Measurements from ENCODE around the gene PODN.

Gene PODN

GRCh38 chr1:53037159-53037558 lies 24.9 kb upstream of the PODN start:
- no peaks in the 10 kb centered on the region for H3K36me3 ChIP-seq (ENCODE audit: insufficient read depth)
- H3K4me1 ChIP-seq (ENCODE audit: low read depth, poor library complexity, severe bottlenecking) = peaks cover 11% of the 10 kb centered on the region
- no peaks in the 10 kb centered on the region for H4K20me1 ChIP-seq (ENCODE audit: insufficient read depth)
- H2AFZ ChIP-seq (ENCODE audit: low read depth) = no peak overlapping the region
- H3K27me3 ChIP-seq (ENCODE audit: insufficient read depth, low read depth) = no peaks in the 10 kb centered on the region
- no peak overlapping the region for H3K9ac ChIP-seq
- no peak overlapping the region for H3K27ac ChIP-seq
- H3K79me2 ChIP-seq (ENCODE audit: insufficient read depth, low read depth) = no peaks in the 10 kb centered on the region
- H3K4me2 ChIP-seq = no peak overlapping the region
- no peak overlapping the region for H3K4me3 ChIP-seq (IDR thresholded peaks at IDR 0.05; ENCODE audit: insufficient read depth, low read depth, low read length)
- no peak for TF ChIP-seq CTCF (conservative IDR thresholded peaks at IDR 0.05; ENCODE audit: low read depth, low read length)

GRCh38 chr1:53038566-53038965 lies 23.4 kb upstream of the PODN start:
- no peak overlapping the region for H3K4me2 ChIP-seq
- H3K36me3 ChIP-seq (ENCODE audit: insufficient read depth) = no peaks in the 10 kb centered on the region
- H4K20me1 ChIP-seq (ENCODE audit: insufficient read depth) = no peaks in the 10 kb centered on the region
- no peak overlapping the region for H3K9ac ChIP-seq
- no peaks in the 10 kb centered on the region for H3K27me3 ChIP-seq (ENCODE audit: insufficient read depth, low read depth)
- H2AFZ ChIP-seq (ENCODE audit: low read depth) = no peak overlapping the region
- TF ChIP-seq CTCF (conservative IDR thresholded peaks at IDR 0.05; ENCODE audit: low read depth, low read length) = no peak
- no peak overlapping the region for H3K4me3 ChIP-seq (IDR thresholded peaks at IDR 0.05; ENCODE audit: insufficient read depth, low read depth, low read length)
- no peaks in the 10 kb centered on the region for H3K79me2 ChIP-seq (ENCODE audit: insufficient read depth, low read depth)
- no peak overlapping the region for H3K27ac ChIP-seq
- H3K4me1 ChIP-seq (ENCODE audit: low read depth, poor library complexity, severe bottlenecking) = peaks cover 11% of the 10 kb centered on the region

DNA sequence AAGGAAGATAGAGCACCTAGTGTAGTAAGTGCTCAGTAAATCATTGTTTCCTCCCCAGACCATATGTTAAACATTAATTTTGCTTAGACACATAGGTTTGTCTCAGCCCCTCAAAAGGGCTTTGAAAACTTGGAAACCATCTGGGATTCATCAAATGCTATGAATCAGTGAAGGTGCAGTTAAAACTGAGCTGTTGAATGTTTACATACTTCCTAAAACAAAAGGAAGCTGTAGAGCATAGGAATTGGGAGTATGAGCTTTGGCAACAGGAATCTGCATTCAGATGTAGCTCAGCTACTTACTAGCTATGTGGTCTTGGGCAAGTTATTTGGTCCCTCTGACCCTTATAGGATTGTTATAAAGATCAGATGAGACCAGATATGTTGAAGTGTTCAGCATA lies 18.7 kb upstream of the PODN start:
- Histone ChIP-seq H3K27ac (no peak overlapping the region), H3K4me2 (no peak overlapping the region), H3K27me3 (ENCODE audit: insufficient read depth, low read depth) (no peaks in the 10 kb centered on the region), H3K4me1 (ENCODE audit: low read depth, poor library complexity, severe bottlenecking) (no peaks in the 10 kb centered on the region), H4K20me1 (ENCODE audit: insufficient read depth) (no peaks in the 10 kb centered on the region), H3K36me3 (ENCODE audit: insufficient read depth) (no peaks in the 10 kb centered on the region), H3K9ac (no peak overlapping the region), H2AFZ (ENCODE audit: low read depth) (no peak overlapping the region), H3K79me2 (ENCODE audit: insufficient read depth, low read depth) (no peaks in the 10 kb centered on the region), H3K4me3 (IDR thresholded peaks at IDR 0.05; ENCODE audit: insufficient read depth, low read depth, low read length) (no peak overlapping the region)
- TF ChIP-seq CTCF (conservative IDR thresholded peaks at IDR 0.05; ENCODE audit: low read depth, low read length) = no peak

DNA sequence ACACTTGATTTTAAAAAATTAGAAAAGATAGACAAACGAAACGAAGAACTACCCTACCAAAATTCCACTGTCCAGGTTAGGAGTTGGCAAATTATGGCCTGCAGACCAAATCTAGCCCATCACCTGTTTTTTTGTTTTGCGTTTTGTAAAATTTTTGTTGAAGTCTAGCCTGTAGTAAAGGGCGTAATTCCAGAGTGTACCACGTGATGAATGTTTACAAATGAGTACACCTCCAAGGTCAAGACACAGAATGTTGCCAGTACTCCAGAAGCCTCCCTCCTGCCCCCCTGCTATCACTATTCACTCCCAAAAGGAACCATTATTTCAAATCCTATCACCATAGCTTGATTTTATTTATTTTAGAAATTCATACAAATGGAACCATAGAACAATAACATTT lies 17.1 kb upstream of the PODN start:
- Histone ChIP-seq H3K4me1 (ENCODE audit: low read depth, poor library complexity, severe bottlenecking) (no peaks in the 10 kb centered on the region), H3K36me3 (ENCODE audit: insufficient read depth) (no peaks in the 10 kb centered on the region)

More for the DNA sequence above, 17.1 kb upstream of the PODN start:
- Histone ChIP-seq H3K79me2 (ENCODE audit: insufficient read depth, low read depth) (no peaks in the 10 kb centered on the region), H2AFZ (ENCODE audit: low read depth) (no peak overlapping the region), H3K9ac (no peak overlapping the region), H3K4me2 (no peak overlapping the region), H3K4me3 (IDR thresholded peaks at IDR 0.05; ENCODE audit: insufficient read depth, low read depth, low read length) (no peak overlapping the region), H4K20me1 (ENCODE audit: insufficient read depth) (no peaks in the 10 kb centered on the region), H3K27ac (no peak overlapping the region), H3K27me3 (ENCODE audit: insufficient read depth, low read depth) (no peaks in the 10 kb centered on the region)
- no peak for TF ChIP-seq CTCF (conservative IDR thresholded peaks at IDR 0.05; ENCODE audit: low read depth, low read length)
